Measurements from ENCODE around the gene HTR3B.
"Not testable (repeated sequence)": the region's sequence is repeated elsewhere in the genome, so short reads cannot be mapped to it uniquely, and the experiment has no call there.

HTR3B gene

GRCh38 chr11:113876074-113876797, 28.4 kb upstream of the HTR3B start:
- peak overlapping the region; percentile 99 for H3K27ac Mint-ChIP-seq
- no peaks in the 10 kb centered on the region for H3K27me3 Mint-ChIP-seq (ENCODE audit: low read depth)
- peaks cover 39% of the 10 kb centered on the region for H3K4me1 Mint-ChIP-seq (ENCODE audit: low read depth)
- H3K9me3 Mint-ChIP-seq: no peaks in the 10 kb centered on the region
- H3K4me3 Mint-ChIP-seq: peak overlapping the region; percentile 99
- no peak for DNase-seq (ENCODE audit: low spot score)
- H3K36me3 Mint-ChIP-seq (ENCODE audit: low read depth): peaks cover 9% of the 10 kb centered on the region

- Mint-ChIP-seq H3K4me3 (peak overlapping the region; percentile 99), H3K27ac (peak overlapping the region; percentile 55), H3K27me3 (ENCODE audit: low read depth) (no peaks in the 10 kb centered on the region), H3K9me3 (no peaks in the 10 kb centered on the region), H3K36me3 (ENCODE audit: low read depth) (peaks cover 9% of the 10 kb centered on the region), H3K4me1 (ENCODE audit: low read depth) (peaks cover 36% of the 10 kb centered on the region)
- DNase-seq (ENCODE audit: low spot score): no peak
Observed at GRCh38 chr11:113876798-113877669, 27.6 kb upstream of the HTR3B start.

GRCh38 chr11:113877670-113878055, 26.9 kb upstream of the HTR3B start:
- H3K36me3 Mint-ChIP-seq (ENCODE audit: low read depth): peaks cover 7% of the 10 kb centered on the region
- H3K9me3 Mint-ChIP-seq: no peaks in the 10 kb centered on the region
- peak overlapping the region; percentile 55 for H3K27ac Mint-ChIP-seq
- H3K4me1 Mint-ChIP-seq (ENCODE audit: low read depth): peaks cover 33% of the 10 kb centered on the region
- no peak for DNase-seq (ENCODE audit: low spot score)
- no peaks in the 10 kb centered on the region for H3K27me3 Mint-ChIP-seq (ENCODE audit: low read depth)
- H3K4me3 Mint-ChIP-seq: no peak overlapping the region

- H3K4me1 Mint-ChIP-seq (ENCODE audit: low read depth): peaks cover 21% of the 10 kb centered on the region
- not testable (repeated sequence) for H3K4me3 Mint-ChIP-seq; DNase-seq (ENCODE audit: low spot score); H3K36me3 Mint-ChIP-seq (ENCODE audit: low read depth); H3K27me3 Mint-ChIP-seq (ENCODE audit: low read depth); H3K27ac Mint-ChIP-seq; H3K9me3 Mint-ChIP-seq
Observed at GRCh38 chr11:113879446-113879845, 25.1 kb upstream of the HTR3B start.

- Mint-ChIP-seq H3K4me3 (no peak overlapping the region), H3K27ac (no peak overlapping the region), H3K9me3 (no peaks in the 10 kb centered on the region), H3K4me1 (ENCODE audit: low read depth) (peaks cover 16% of the 10 kb centered on the region), H3K27me3 (ENCODE audit: low read depth) (no peaks in the 10 kb centered on the region), H3K36me3 (ENCODE audit: low read depth) (no peaks in the 10 kb centered on the region)
- DNase-seq (ENCODE audit: low spot score): no peak
Observed at GRCh38 chr11:113880971-113881370, 23.6 kb upstream of the HTR3B start.

- no peak overlapping the region for H3K27ac Mint-ChIP-seq
- no peak for DNase-seq (ENCODE audit: low spot score)
Observed at GRCh38 chr11:113881856-113882255, 22.7 kb upstream of the HTR3B start.

GRCh38 chr11:113884361-113884836, 20.2 kb upstream of the HTR3B start:
- Mint-ChIP-seq H3K36me3 (ENCODE audit: low read depth) (no peaks in the 10 kb centered on the region), H3K9me3 (no peaks in the 10 kb centered on the region), H3K27ac (no peak overlapping the region), H3K27me3 (ENCODE audit: low read depth) (peaks cover 2% of the 10 kb centered on the region), H3K4me1 (ENCODE audit: low read depth) (no peaks in the 10 kb centered on the region), H3K4me3 (no peak overlapping the region)
- DNase-seq (ENCODE audit: low spot score): no peak

More at GRCh38 chr11:113881856-113882255, 22.7 kb upstream of the HTR3B start:
- Mint-ChIP-seq H3K27me3 (ENCODE audit: low read depth) (peaks cover 2% of the 10 kb centered on the region), H3K4me3 (no peak overlapping the region), H3K36me3 (ENCODE audit: low read depth) (no peaks in the 10 kb centered on the region), H3K4me1 (ENCODE audit: low read depth) (peaks cover 8% of the 10 kb centered on the region), H3K9me3 (no peaks in the 10 kb centered on the region)

- DNase-seq (ENCODE audit: low spot score): no peak
- H3K27me3 Mint-ChIP-seq (ENCODE audit: low read depth): peaks cover 2% of the 10 kb centered on the region
- H3K4me3 Mint-ChIP-seq: no peak overlapping the region
- H3K4me1 Mint-ChIP-seq (ENCODE audit: low read depth): no peaks in the 10 kb centered on the region
- no peak overlapping the region for H3K27ac Mint-ChIP-seq
- no peaks in the 10 kb centered on the region for H3K9me3 Mint-ChIP-seq
- no peaks in the 10 kb centered on the region for H3K36me3 Mint-ChIP-seq (ENCODE audit: low read depth)
Observed at GRCh38 chr11:113885897-113886296, 18.7 kb upstream of the HTR3B start.

GRCh38 chr11:113888848-113889247, 15.7 kb upstream of the HTR3B start:
- H3K36me3 Mint-ChIP-seq (ENCODE audit: low read depth): no peaks in the 10 kb centered on the region
- no peak for DNase-seq (ENCODE audit: low spot score)
- H3K9me3 Mint-ChIP-seq: no peaks in the 10 kb centered on the region
- H3K27ac Mint-ChIP-seq: no peak overlapping the region
- no peak overlapping the region for H3K4me3 Mint-ChIP-seq
- H3K4me1 Mint-ChIP-seq (ENCODE audit: low read depth): no peaks in the 10 kb centered on the region
- peaks cover 2% of the 10 kb centered on the region for H3K27me3 Mint-ChIP-seq (ENCODE audit: low read depth)

GRCh38 chr11:113894421-113894996, 10.1 kb upstream of the HTR3B start:
- Mint-ChIP-seq H3K27ac (no peak overlapping the region), H3K36me3 (ENCODE audit: low read depth) (no peaks in the 10 kb centered on the region), H3K4me1 (ENCODE audit: low read depth) (no peaks in the 10 kb centered on the region), H3K9me3 (no peaks in the 10 kb centered on the region), H3K27me3 (ENCODE audit: low read depth) (peaks cover 5% of the 10 kb centered on the region), H3K4me3 (no peak overlapping the region)
- no peak for DNase-seq (ENCODE audit: low spot score)

GRCh38 chr11:113895367-113896155, 9.0 kb upstream of the HTR3B start:
- DNase-seq (ENCODE audit: low spot score): no peak
- Mint-ChIP-seq H3K27me3 (ENCODE audit: low read depth) (peaks cover 5% of the 10 kb centered on the region), H3K27ac (no peak overlapping the region), H3K36me3 (ENCODE audit: low read depth) (no peaks in the 10 kb centered on the region), H3K4me3 (no peak overlapping the region), H3K4me1 (ENCODE audit: low read depth) (no peaks in the 10 kb centered on the region), H3K9me3 (no peaks in the 10 kb centered on the region)

GRCh38 chr11:113896156-113896879, 8.3 kb upstream of the HTR3B start:
- no peak for DNase-seq (ENCODE audit: low spot score)
- Mint-ChIP-seq H3K27me3 (ENCODE audit: low read depth) (peaks cover 6% of the 10 kb centered on the region), H3K4me3 (no peak overlapping the region), H3K9me3 (no peaks in the 10 kb centered on the region), H3K36me3 (ENCODE audit: low read depth) (no peaks in the 10 kb centered on the region), H3K27ac (no peak overlapping the region), H3K4me1 (ENCODE audit: low read depth) (no peaks in the 10 kb centered on the region)

- Mint-ChIP-seq H3K27me3 (ENCODE audit: low read depth) (peaks cover 20% of the 10 kb centered on the region), H3K4me1 (ENCODE audit: low read depth) (no peaks in the 10 kb centered on the region), H3K9me3 (no peaks in the 10 kb centered on the region), H3K27ac (no peak overlapping the region), H3K36me3 (ENCODE audit: low read depth) (no peaks in the 10 kb centered on the region), H3K4me3 (no peak overlapping the region)
- DNase-seq (ENCODE audit: low spot score): no peak
Observed at GRCh38 chr11:113901141-113901540, 3.5 kb upstream of the HTR3B start.
